ENCODE measurements around the gene PRDM5. TPM values are rescaled to one million over a fixed set of nuclear protein-coding genes. Genes with fewer than 3 reads are reported as not detected.

PRDM5 gene
- total and polyA plus RNA-seq, 2 donors (not counting 3 experiments of a cell fraction or from before 2014, with no cell fraction given), result 2.2 to 8.1 TPM

DNA sequence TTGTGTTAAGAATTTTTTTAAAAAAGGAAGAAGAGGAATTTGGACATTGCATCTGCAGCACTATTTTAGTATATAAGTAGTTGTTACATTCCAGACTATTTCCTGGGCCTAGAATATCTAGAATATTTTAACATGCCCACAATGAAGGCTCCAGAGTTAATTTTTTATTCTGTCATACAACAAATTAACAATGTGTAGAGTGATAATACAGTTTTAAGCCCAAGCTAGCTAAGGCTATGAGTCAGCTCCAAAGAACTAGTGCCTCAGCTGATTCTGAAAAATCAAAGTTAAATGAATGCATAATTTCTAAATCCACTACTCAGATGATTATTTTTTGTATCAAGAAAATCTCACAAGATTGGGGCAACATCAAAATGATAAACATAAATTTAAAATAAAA, 231.4 kb downstream of the PRDM5 start:
- intact Hi-C loops (cut with micrococcal nuclease) (loop anchor here (5.0 kb wide), 1 partner anchor 174 kb away; no protein-coding TSS in a partner anchor), dilution Hi-C loops (cut with MboI; ENCODE audit: extremely low pct_ligation_motif_present, low sequenced_read_pairs) (no loop called here)
- Histone ChIP-seq H3K27ac (ENCODE audit: insufficient read depth, low read depth, low read length) (no peak overlapping the region), H3K27me3 (ENCODE audit: control insufficient read depth in 2 of 2, insufficient read depth in 2 of 2, low read length in 2 of 2) (no peaks in the 10 kb centered on the region), H3K4me3 (replicated peaks in 1 of 3; ENCODE audit: insufficient read depth in 1 of 3, low read depth in 1 of 3, low read length in 3 of 3) (no peak overlapping the region), H3K9me3 (replicated peaks; ENCODE audit: control insufficient read depth, insufficient read depth, low read length) (no peaks in the 10 kb centered on the region), H3K9ac (replicated peaks; ENCODE audit: extremely low read depth, insufficient read depth, low read length) (no peak overlapping the region), H3K9me1 (replicated peaks; ENCODE audit: control insufficient read depth, extremely low read depth, insufficient read depth, low read length) (no peaks in the 10 kb centered on the region), H3K4me1 (ENCODE audit: control insufficient read depth, extremely low read depth, insufficient read depth, low read length) (peaks cover 6% of the 10 kb centered on the region), H3K36me3 (ENCODE audit: control insufficient read depth in 2 of 2, extremely low read depth in 1 of 2, insufficient read depth in 2 of 2, low read length in 2 of 2) (no peaks in the 10 kb centered on the region), H3K79me2 (ENCODE audit: control insufficient read depth, insufficient read depth, low read length) (no peaks in the 10 kb centered on the region), H2AFZ (ENCODE audit: low read depth, low read length) (no peak overlapping the region), H3K4me2 (ENCODE audit: insufficient read depth, low read length) (no peak overlapping the region), H4K20me1 (replicated peaks; ENCODE audit: control insufficient read depth, extremely low read depth, insufficient read depth, low read length) (no peaks in the 10 kb centered on the region)
- FAIRE-seq, result no peak
- ChIA-PET POLR2A (no interaction called here), CTCF (no interaction called here)
- no peak for TF ChIP-seq FOS (IDR thresholded peaks at IDR 0.05; ENCODE audit: borderline replicate concordance, insufficient read depth, low read length)
- TF ChIP-seq, protein P1, sequence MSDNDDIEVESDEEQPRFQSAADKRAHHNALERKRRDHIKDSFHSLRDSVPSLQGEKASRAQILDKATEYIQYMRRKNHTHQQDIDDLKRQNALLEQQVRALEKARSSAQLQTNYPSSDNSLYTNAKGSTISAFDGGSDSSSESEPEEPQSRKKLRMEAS (IDR thresholded peaks at IDR 0.05; ENCODE audit: insufficient read depth, insufficient read length), result no peak
- no peak for TF ChIP-seq GATA2 (IDR thresholded peaks at IDR 0.05; ENCODE audit: insufficient read depth, insufficient read length, low read depth, low read length)
- TF ChIP-seq MYC (IDR thresholded peaks at IDR 0.05; ENCODE audit: low read depth, low read length), result no peak
- no peak for TF ChIP-seq POLR2A (IDR thresholded peaks at IDR 0.05; ENCODE audit: low read depth, low read length)
- no peak for TF ChIP-seq JUN (IDR thresholded peaks at IDR 0.05; ENCODE audit: borderline replicate concordance, insufficient read depth, insufficient read length, low read depth)
- DNase-seq (ENCODE audit: low read depth, low spot score), result no peak
- no TSS peak for BruUV-seq (replicated peaks)

GRCh38 chr4:120688791-120689190, 233.7 kb downstream of the PRDM5 start:
- Histone ChIP-seq H3K27me3 (ENCODE audit: control insufficient read depth in 2 of 2, insufficient read depth in 2 of 2, low read length in 2 of 2) (no peaks in the 10 kb centered on the region), H3K4me1 (ENCODE audit: control insufficient read depth, extremely low read depth, insufficient read depth, low read length) (peaks cover 6% of the 10 kb centered on the region), H3K9me3 (replicated peaks; ENCODE audit: control insufficient read depth, insufficient read depth, low read length) (no peaks in the 10 kb centered on the region), H3K4me3 (replicated peaks in 1 of 3; ENCODE audit: insufficient read depth in 1 of 3, low read depth in 1 of 3, low read length in 3 of 3) (no peak overlapping the region), H3K4me2 (ENCODE audit: insufficient read depth, low read length) (no peak overlapping the region), H3K9ac (replicated peaks; ENCODE audit: extremely low read depth, insufficient read depth, low read length) (no peak overlapping the region), H3K36me3 (ENCODE audit: control insufficient read depth in 2 of 2, extremely low read depth in 1 of 2, insufficient read depth in 2 of 2, low read length in 2 of 2) (no peaks in the 10 kb centered on the region), H3K79me2 (ENCODE audit: control insufficient read depth, insufficient read depth, low read length) (no peaks in the 10 kb centered on the region), H2AFZ (ENCODE audit: low read depth, low read length) (no peak overlapping the region), H4K20me1 (replicated peaks; ENCODE audit: control insufficient read depth, extremely low read depth, insufficient read depth, low read length) (no peaks in the 10 kb centered on the region), H3K27ac (ENCODE audit: insufficient read depth, low read depth, low read length) (no peak overlapping the region), H3K9me1 (replicated peaks; ENCODE audit: control insufficient read depth, extremely low read depth, insufficient read depth, low read length) (no peaks in the 10 kb centered on the region)
- TF ChIP-seq EZH2 (IDR thresholded peaks at IDR 0.05; ENCODE audit: borderline replicate concordance, low read depth, low read length, severe bottlenecking) (no peak), POLR2A (IDR thresholded peaks at IDR 0.05; ENCODE audit: low read depth, low read length) (no peak), MYC (IDR thresholded peaks at IDR 0.05; ENCODE audit: low read depth, low read length) (no peak), FOS (IDR thresholded peaks at IDR 0.05; ENCODE audit: borderline replicate concordance, insufficient read depth, low read length) (no peak), POLR2AphosphoS5 (IDR thresholded peaks at IDR 0.05; ENCODE audit: insufficient read depth, low read depth, low read length) (no peak), CTCF (IDR thresholded peaks at IDR 0.05; ENCODE audit: extremely low read depth in 1 of 2, insufficient read depth in 1 of 2, low read depth in 1 of 2, low read length in 2 of 2) (no peak), GATA2 (IDR thresholded peaks at IDR 0.05; ENCODE audit: insufficient read depth, insufficient read length, low read depth, low read length) (no peak), JUN (IDR thresholded peaks at IDR 0.05; ENCODE audit: borderline replicate concordance, insufficient read depth, insufficient read length, low read depth) (no peak)
- TF ChIP-seq, protein P1 (IDR thresholded peaks at IDR 0.05; ENCODE audit: insufficient read depth, insufficient read length), result no peak
- intact Hi-C loops (cut with micrococcal nuclease), result no loop called here
- ChIA-PET POLR2A (no interaction called here), CTCF (no interaction called here)
- DNase-seq (ENCODE audit: low read depth, low spot score) (no peak), FAIRE-seq (no peak)
- dilution Hi-C loops (cut with MboI; ENCODE audit: extremely low pct_ligation_motif_present, low sequenced_read_pairs), result no loop called here
- no TSS peak for BruUV-seq (replicated peaks)

Measured in endothelial cell of umbilical vein (primary cell).